CD4-positive, alpha-beta T cell treated with Interferon gamma for 1 hour (primary cell): ENCODE data around the gene MID2.

Experiments
- DNase-seq: peaks from one replicate; pipeline ENCODE4 v3.0.0-alpha.2; 2020

MID2 gene

GRCh38 chrX:107970073-107970472, 144.4 kb downstream of the MID2 start:
- DNase-seq = no peak

DNA sequence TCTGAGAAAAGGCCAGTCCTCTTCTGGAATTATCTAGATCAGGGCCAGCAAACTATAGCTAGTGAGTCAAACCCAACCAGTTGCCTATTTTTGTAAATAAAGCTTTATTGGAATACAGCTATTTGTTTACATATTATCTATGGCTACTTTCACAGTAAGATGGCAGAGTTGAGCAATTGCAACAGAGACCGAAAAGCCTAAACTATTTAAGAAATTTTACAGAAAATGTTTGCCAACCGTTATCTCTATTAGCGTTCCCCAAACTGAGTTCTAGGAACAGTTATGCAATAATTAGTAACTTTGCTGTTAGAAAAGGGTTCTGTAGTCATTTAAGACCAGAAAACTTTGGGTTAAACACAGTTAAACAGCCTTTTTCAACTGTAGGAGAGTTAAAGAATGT, 146.0 kb downstream of the MID2 start:
- DNase-seq = no peak
